Right kidney (tissue), 1 donor: Measurements from ENCODE around the gene GNAZ.

Source experiments
- DNase-seq: peaks from one replicate; pipeline ENCODE4 v3.0.0-alpha.2; 2016

Gene GNAZ

GRCh38 chr22:23137905-23138561 is 67.7 kb downstream of the GNAZ start:
- DNase-seq, result no peak

- DNase-seq, result no peak
Observed at GRCh38 chr22:23138584-23139435, 68.5 kb downstream of the GNAZ start.

- no peak for DNase-seq
Observed at GRCh38 chr22:23140385-23140784, 70.1 kb downstream of the GNAZ start.

GRCh38 chr22:23142546-23143105 is 72.3 kb downstream of the GNAZ start:
- no peak for DNase-seq

GRCh38 chr22:23143119-23143518 is 72.8 kb downstream of the GNAZ start:
- no peak for DNase-seq

- DNase-seq, result no peak
Observed at GRCh38 chr22:23144432-23144831, 74.1 kb downstream of the GNAZ start.

- DNase-seq, result peak; percentile 88
Observed at GRCh38 chr22:23144932-23145877, 74.9 kb downstream of the GNAZ start, which contains the start of gene RAB36. RAB36 (plus strand) TSS chr22:23145477; CDS start chr22:23146617, 1,140 bp downstream.

- no peak for DNase-seq
Observed at GRCh38 chr22:23145878-23146470, 75.7 kb downstream of the GNAZ start.

GRCh38 chr22:23146478-23147205 is 76.3 kb downstream of the GNAZ start:
- DNase-seq, result no peak

GRCh38 chr22:23147617-23148387 is 77.5 kb downstream of the GNAZ start:
- no peak for DNase-seq

GRCh38 chr22:23149743-23150238 is 79.5 kb downstream of the GNAZ start:
- DNase-seq, result no peak

- no peak for DNase-seq
Observed at GRCh38 chr22:23150762-23151161, 80.4 kb downstream of the GNAZ start.

- DNase-seq, result no peak
Observed at GRCh38 chr22:23151827-23152226, 81.5 kb downstream of the GNAZ start.

- no peak for DNase-seq
Observed at GRCh38 chr22:23152238-23153114, 82.2 kb downstream of the GNAZ start.

GRCh38 chr22:23153994-23154393 is 83.7 kb downstream of the GNAZ start:
- DNase-seq, result no peak

- no peak for DNase-seq
Observed at GRCh38 chr22:23154461-23154860, 84.1 kb downstream of the GNAZ start.

GRCh38 chr22:23155143-23155542 is 84.8 kb downstream of the GNAZ start:
- no peak for DNase-seq

GRCh38 chr22:23155831-23156230 is 85.5 kb downstream of the GNAZ start:
- DNase-seq, result no peak

- DNase-seq, result no peak
Observed at GRCh38 chr22:23156286-23156685, 86.0 kb downstream of the GNAZ start.
